Osteoblast (primary cell): ENCODE data around the gene GAB4. TPM values are rescaled to one million over a fixed set of nuclear protein-coding genes. Genes with fewer than 3 reads are reported as not detected.

Source experiments
- DNase-seq: peaks from one replicate; pipeline ENCODE4 v3.0.0; 2011; ENCODE audit warnings: low spot score, mixed read lengths; ENCODE audit not compliant: insufficient read length; ENCODE audit errors: missing footprints
- H2AFZ ChIP-seq: 2 replicates; pipeline ENCODE4 v1.6.0; 2011; ENCODE audit warnings: mild to moderate bottlenecking, low read length
- H3K27ac ChIP-seq: 2 replicates; pipeline ENCODE4 v1.5.1; 2011; ENCODE audit warnings: mild to moderate bottlenecking, low read depth, low read length, moderate library complexity
- H3K27me3 ChIP-seq: 2 replicates; pipeline ENCODE4 v1.6.0; 2012; ENCODE audit warnings: mild to moderate bottlenecking, control low read depth, inconsistent platforms, low read length, moderate library complexity; ENCODE audit not compliant: insufficient read depth
- H3K36me3 ChIP-seq: 2 replicates; pipeline ENCODE4 v1.5.1; 2011; ENCODE audit warnings: mild to moderate bottlenecking, low read length, control low read depth, moderate library complexity; ENCODE audit not compliant: insufficient read depth
- H3K4me1 ChIP-seq: 2 replicates; pipeline ENCODE4 v1.5.1; 2011; ENCODE audit warnings: mild to moderate bottlenecking, low read length, control low read depth, moderate library complexity; ENCODE audit not compliant: insufficient read depth
- H3K4me2 ChIP-seq: 2 replicates; pipeline ENCODE4 v1.6.0; 2011; ENCODE audit warnings: mild to moderate bottlenecking, low read length; ENCODE audit not compliant: insufficient read depth
- H3K4me3 ChIP-seq: fragments of 200-600 bp; sonication (generic); 3 replicates; pipeline ENCODE4 v1.5.1; 2012; ENCODE audit warnings: mild to moderate bottlenecking, low read length, inconsistent platforms; ENCODE audit not compliant: insufficient read depth
- H3K79me2 ChIP-seq: 2 replicates; pipeline ENCODE4 v1.6.0; 2012; ENCODE audit warnings: mild to moderate bottlenecking, low read length, control low read depth, inconsistent platforms; ENCODE audit not compliant: insufficient read depth
- H3K9me3 ChIP-seq: 2 replicates; pipeline ENCODE4 v1.5.1; 2011; ENCODE audit warnings: low read depth, low read length, control low read depth
- H4K20me1 ChIP-seq: 2 replicates; pipeline ENCODE4 v1.6.0; 2012; ENCODE audit warnings: mild to moderate bottlenecking, low read length, control low read depth; ENCODE audit not compliant: insufficient read depth
- CTCF ChIP-seq: IDR thresholded peaks from 2 replicates; pipeline ENCODE4 v1.5.1; 2011; ENCODE audit warnings: mild to moderate bottlenecking, low read depth, low read length, moderate library complexity; ENCODE audit errors: extremely low read depth
- total RNA-seq: library from RNA; depleted of rRNA; stranded (reverse); fragments of >200 nt; gene quantifications from 2 replicates; pipeline ENCODE4 v1.2.3, GENCODE V29; 2012

GAB4 gene
- not detected in 2 replicates for total RNA-seq

GRCh38 chr22:17007852-17008731 lies at the start of gene GAB4:
Gene GAB4, minus strand, starts transcription at chr22:17008222. Its CDS starts 108 bp downstream, at chr22:17008114.
- H2AFZ ChIP-seq = no peak within 1 kb of the TSS
- no peaks in the 10 kb centered on the region for H3K27me3 ChIP-seq
- no peaks in the 10 kb centered on the region for H3K9me3 ChIP-seq
- no peak for TF ChIP-seq CTCF
- no peaks in the 10 kb centered on the region for H3K36me3 ChIP-seq
- H3K27ac ChIP-seq = no peak within 1 kb of the TSS
- no peaks in the 10 kb centered on the region for H4K20me1 ChIP-seq
- no peaks in the 10 kb centered on the region for H3K79me2 ChIP-seq
- no peak for DNase-seq
- no peaks in the 10 kb centered on the region for H3K4me1 ChIP-seq
- H3K4me2 ChIP-seq = no peak within 1 kb of the TSS
- H3K4me3 ChIP-seq = no peak within 1 kb of the TSS

- Histone ChIP-seq H3K4me3 (no peak overlapping the region), H3K4me2 (no peak overlapping the region), H3K9me3 (no peaks in the 10 kb centered on the region), H3K27ac (no peak overlapping the region), H3K4me1 (no peaks in the 10 kb centered on the region), H2AFZ (no peak overlapping the region), H4K20me1 (no peaks in the 10 kb centered on the region), H3K36me3 (no peaks in the 10 kb centered on the region), H3K27me3 (no peaks in the 10 kb centered on the region), H3K79me2 (no peaks in the 10 kb centered on the region)
- no peak for DNase-seq
- no peak for TF ChIP-seq CTCF
These were observed 48.8 kb upstream of the GAB4 start for GRCh38 chr22:17056807-17057206.

- H3K4me3 ChIP-seq = no peak overlapping the region
- no peaks in the 10 kb centered on the region for H3K79me2 ChIP-seq
- H3K4me1 ChIP-seq = no peaks in the 10 kb centered on the region
- H3K36me3 ChIP-seq = no peaks in the 10 kb centered on the region
- TF ChIP-seq CTCF = no peak
- H4K20me1 ChIP-seq = no peaks in the 10 kb centered on the region
- H3K4me2 ChIP-seq = no peak overlapping the region
- H2AFZ ChIP-seq = no peak overlapping the region
- H3K27ac ChIP-seq = no peak overlapping the region
- H3K9me3 ChIP-seq = no peaks in the 10 kb centered on the region
- DNase-seq = no peak
- no peaks in the 10 kb centered on the region for H3K27me3 ChIP-seq
These were observed 48.0 kb upstream of the GAB4 start for GRCh38 chr22:17056058-17056457.

GRCh38 chr22:17047656-17048055 lies 39.6 kb upstream of the GAB4 start:
- Histone ChIP-seq H3K4me1 (no peaks in the 10 kb centered on the region), H3K9me3 (no peaks in the 10 kb centered on the region), H3K27ac (no peak overlapping the region), H3K36me3 (no peaks in the 10 kb centered on the region), H3K4me2 (no peak overlapping the region), H4K20me1 (no peaks in the 10 kb centered on the region), H2AFZ (no peak overlapping the region), H3K4me3 (no peak overlapping the region), H3K79me2 (no peaks in the 10 kb centered on the region), H3K27me3 (no peaks in the 10 kb centered on the region)
- no peak for DNase-seq
- no peak for TF ChIP-seq CTCF
